SK-N-MC (cell line): ENCODE results near the gene TMPRSS4.

Source experiments
- EZH2 ChIP-seq: fragments of 200-600 bp; sonication (generic); IDR thresholded peaks from one replicate; pipeline ENCODE4 v1.6.1; 2017; ENCODE audit warnings: antibody characterized with exemption
- FOXP2 ChIP-seq: optimal IDR thresholded peaks from 2 replicates; pipeline ENCODE3; 2011; ENCODE audit warnings: mild to moderate bottlenecking, moderate library complexity; ENCODE audit not compliant: insufficient read depth; ENCODE audit errors: extremely low read length, control extremely low read depth
- POLR2AphosphoS5 ChIP-seq: IDR thresholded peaks from 2 replicates; pipeline ENCODE4 v1.6.1; 2012; ENCODE audit warnings: mild to moderate bottlenecking, low read depth, low read length, borderline replicate concordance

- no peak for TF ChIP-seq EZH2
- no peak for TF ChIP-seq POLR2AphosphoS5
- no peak for TF ChIP-seq FOXP2
These were observed 11.5 kb upstream of the TMPRSS4 start for GRCh38 chr11:118065384-118065783.
